ENCODE results near the gene SELENOT.

DNA sequence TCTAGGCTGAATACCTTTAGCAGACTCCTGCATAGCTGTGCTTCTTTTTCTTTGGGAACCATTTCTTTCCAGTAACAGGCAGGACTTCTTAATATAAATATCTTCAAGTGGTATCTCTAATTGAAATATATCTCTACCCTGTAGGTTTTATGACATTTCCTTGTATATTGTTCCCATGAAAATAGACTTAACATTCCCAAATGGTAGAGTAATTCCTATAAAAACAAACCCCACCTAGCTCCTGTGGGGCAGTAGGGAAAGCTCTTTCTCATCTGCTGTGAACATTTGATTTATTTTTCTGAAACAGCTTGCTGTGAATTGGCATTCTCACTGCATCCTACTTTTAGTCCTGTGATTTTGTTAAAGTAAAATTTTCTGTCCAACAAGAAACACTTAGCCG is 20.8 kb downstream of the SELENOT start:
- TF ChIP-seq EP300 (IDR thresholded peaks at IDR 0.05) (no peak), POLR2A (IDR thresholded peaks at IDR 0.05) (no peak)

Measured in suprapubic skin (tissue), 2 donors.